Motor neuron (in vitro differentiated cells): ENCODE measurements around the gene TMEM43. TPM values are rescaled to one million over a fixed set of nuclear protein-coding genes. Genes with fewer than 3 reads are reported as not detected.
"Not testable (repeated sequence)": the region's sequence is repeated elsewhere in the genome, so short reads cannot be mapped to it uniquely, and the experiment has no call there.

Experiments used
- ATAC-seq, 8 experiments: fragments of 200-7000 bp; cut with Tn5 transposase; replicated peaks in 6 of 8; 2 replicates each; pipeline ENCODE4 v1.8.0; 2021; ENCODE audit warnings: mild to moderate bottlenecking in 8 of 8, moderate library complexity in 8 of 8
- H3K27ac ChIP-seq, 2 donors: fragments of 250-450 bp; sonication (Bioruptor Pico); 2 replicates each; pipeline ENCODE4 v1.9.0; 2021; ENCODE audit warnings: antibody characterized with exemption in 2 of 2, mild to moderate bottlenecking in 2 of 2, moderate library complexity in 1 of 2
- H3K4me1 ChIP-seq, 2 donors: fragments of 250-450 bp; sonication (Bioruptor Pico); replicated peaks in 1 of 2; 2 replicates each; pipeline ENCODE4 v1.6.1; 2021; ENCODE audit warnings: antibody characterized with exemption in 2 of 2, mild to moderate bottlenecking in 2 of 2, moderate library complexity in 1 of 2
- H3K4me3 ChIP-seq, 5 donors: fragments of 250-450 bp; sonication (Bioruptor Pico); 2 replicates each; pipeline ENCODE4 v1.9.0; 2021; ENCODE audit warnings: antibody characterized with exemption in 5 of 5, mild to moderate bottlenecking in 5 of 5, moderate library complexity in 4 of 5
- WGBS, 10 experiments: fragments of 450-650 bp; shearing (Covaris generic); methylation state at CpG; one replicate each; pipeline ENCODE4 v1.0.0; 2022; 5-methylcytosine and 5-hydroxymethylcytosine counted together
- in situ Hi-C, 9 experiments: fragments of 400-800 bp; cut with MboI; loops; one replicate each; pipeline ENCODE4 v1.15.0; 2021; ENCODE audit warnings: low sequenced_read_pairs in 9 of 9, low pct_unique_long_range_greater_than_20kb in 2 of 9; ENCODE audit not compliant: unreplicated experiment in 9 of 9
- total RNA-seq, 8 experiments: library from RNA; unstranded; fragments of 300-600 nt; gene quantifications; 2 replicates each; pipeline versions ENCODE4 v1.2.3 to v1.2.4, GENCODE V29; 2022

Gene TMEM43
- total RNA-seq, 8 experiments from 2014 or later, result 27.7 to 81.8 (median 48.6) TPM

- no peak for ATAC-seq
- in situ Hi-C loops, result loop anchor here in 1 of 9 experiments (25.0 kb wide), 1 partner anchor 177 kb away; no protein-coding TSS in a partner anchor
- WGBS, 10 experiments, result 90 to 100% (median 99%) methylated on average over 1 to 6 of the region's 7 CpGs; no CpG with 5 or more reads in 2 of the 10 experiments
- Histone ChIP-seq H3K4me3 (no peak overlapping the region), H3K27ac (no peak overlapping the region), H3K4me1 (no peaks in the 10 kb centered on the region)
Measured at GRCh38 chr3:14113965-14114635, 10.8 kb upstream of the TMEM43 start.

DNA sequence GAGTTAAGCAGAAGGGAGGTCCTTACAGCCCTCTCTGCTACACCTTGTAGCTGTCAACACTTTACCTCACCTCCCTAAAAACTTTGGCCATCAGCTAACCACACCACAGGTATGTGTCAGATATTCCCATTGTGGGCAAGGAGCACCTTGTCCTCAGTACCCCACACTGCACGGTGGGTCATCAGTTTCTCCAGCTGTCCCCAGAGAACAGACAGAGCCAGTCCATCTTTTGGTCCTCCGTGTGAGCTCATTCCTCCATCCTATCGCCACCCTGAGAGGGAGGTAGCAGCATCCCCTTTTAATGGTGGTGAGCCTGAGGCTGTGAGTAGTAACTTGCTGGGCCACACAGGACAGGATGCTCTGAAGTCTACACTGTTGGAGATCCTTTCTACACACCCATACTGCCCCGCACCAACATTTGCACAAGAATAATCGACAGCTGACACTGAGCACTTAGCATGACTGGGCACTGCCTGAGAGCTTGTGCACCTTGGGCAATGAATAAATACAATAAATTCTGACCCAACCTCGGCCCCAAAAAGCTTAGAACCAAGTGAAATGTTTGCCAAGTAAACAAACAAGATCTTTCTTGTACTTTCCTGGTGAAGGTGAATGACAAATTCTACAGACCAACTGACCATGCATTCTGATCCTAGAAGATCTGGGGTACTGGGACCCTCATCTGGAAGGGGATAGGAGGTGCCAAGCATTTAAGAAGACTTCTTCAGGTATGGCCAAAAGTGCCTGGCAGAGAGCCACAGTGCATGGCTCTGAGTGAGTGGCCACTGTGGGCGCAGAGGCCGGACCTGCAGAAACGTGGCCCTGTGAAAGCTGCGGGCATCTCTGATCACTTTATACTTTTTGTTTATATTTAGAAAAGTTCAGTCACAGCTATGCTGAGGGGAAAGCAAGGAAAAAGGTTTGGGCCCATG lies 7.1 kb upstream of the TMEM43 start:
- ATAC-seq, result no peak
- Histone ChIP-seq H3K4me3 (no peak overlapping the region), H3K27ac (no peak overlapping the region), H3K4me1 (no peaks in the 10 kb centered on the region)
- WGBS, 10 experiments, result 78 to 100% (median 85%) methylated on average over 1 to 8 of the region's 10 CpGs; no CpG with 5 or more reads in 1 of the 10 experiments
- in situ Hi-C loops, result loop anchor here in 1 of 9 experiments (25.0 kb wide), 1 partner anchor 180 kb away; no protein-coding TSS in a partner anchor

GRCh38 chr3:14118400-14119381 lies 6.2 kb upstream of the TMEM43 start:
- H3K27ac ChIP-seq, result no peak overlapping the region
- H3K4me3 ChIP-seq, result no peak overlapping the region
- in situ Hi-C loops, result loop anchor here in 1 of 9 experiments (25.0 kb wide), 1 partner anchor 181 kb away; no protein-coding TSS in a partner anchor
- WGBS, 10 experiments, result 58 to 86% (median 83%) methylated on average over 1 to 11 of the region's 13 CpGs; no CpG with 5 or more reads in 1 of the 10 experiments
- H3K4me1 ChIP-seq, result peaks cover 4 to 5% of the 10 kb centered on the region in 2 donors
- peak in 2 of 8 experiments; percentile 29 to 85 for ATAC-seq

DNA sequence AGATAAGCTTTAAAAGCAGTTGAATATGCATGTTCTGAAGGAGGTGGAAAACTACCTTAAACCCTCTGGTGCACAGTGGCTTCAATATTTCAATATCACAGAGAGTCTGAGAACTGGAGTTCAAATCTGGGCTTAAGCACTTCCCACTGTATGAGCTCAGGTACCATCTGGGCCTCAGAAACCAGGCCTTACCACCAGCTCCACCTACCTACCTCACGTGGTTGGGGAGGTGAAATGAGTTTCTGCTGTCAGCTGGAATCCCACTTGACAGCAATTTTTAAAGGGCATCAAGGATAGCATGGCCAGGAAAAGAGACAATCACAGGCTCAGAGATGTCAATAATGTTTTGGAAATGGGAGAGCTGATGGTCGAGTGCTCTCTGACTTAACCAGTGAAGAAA lies 5.2 kb upstream of the TMEM43 start:
- no peak for ATAC-seq
- in situ Hi-C loops, result loop anchor here in 1 of 9 experiments (25.0 kb wide), 1 partner anchor 182 kb away; no protein-coding TSS in a partner anchor
- WGBS, 10 experiments, result 71 to 100% (median 86%) methylated on average over 1 to 2 of the region's 2 CpGs; no CpG with 5 or more reads in 5 of the 10 experiments
- no peak overlapping the region for H3K4me3 ChIP-seq
- no peak overlapping the region for H3K27ac ChIP-seq
- H3K4me1 ChIP-seq, result peaks cover 8% of the 10 kb centered on the region in 2 donors

DNA sequence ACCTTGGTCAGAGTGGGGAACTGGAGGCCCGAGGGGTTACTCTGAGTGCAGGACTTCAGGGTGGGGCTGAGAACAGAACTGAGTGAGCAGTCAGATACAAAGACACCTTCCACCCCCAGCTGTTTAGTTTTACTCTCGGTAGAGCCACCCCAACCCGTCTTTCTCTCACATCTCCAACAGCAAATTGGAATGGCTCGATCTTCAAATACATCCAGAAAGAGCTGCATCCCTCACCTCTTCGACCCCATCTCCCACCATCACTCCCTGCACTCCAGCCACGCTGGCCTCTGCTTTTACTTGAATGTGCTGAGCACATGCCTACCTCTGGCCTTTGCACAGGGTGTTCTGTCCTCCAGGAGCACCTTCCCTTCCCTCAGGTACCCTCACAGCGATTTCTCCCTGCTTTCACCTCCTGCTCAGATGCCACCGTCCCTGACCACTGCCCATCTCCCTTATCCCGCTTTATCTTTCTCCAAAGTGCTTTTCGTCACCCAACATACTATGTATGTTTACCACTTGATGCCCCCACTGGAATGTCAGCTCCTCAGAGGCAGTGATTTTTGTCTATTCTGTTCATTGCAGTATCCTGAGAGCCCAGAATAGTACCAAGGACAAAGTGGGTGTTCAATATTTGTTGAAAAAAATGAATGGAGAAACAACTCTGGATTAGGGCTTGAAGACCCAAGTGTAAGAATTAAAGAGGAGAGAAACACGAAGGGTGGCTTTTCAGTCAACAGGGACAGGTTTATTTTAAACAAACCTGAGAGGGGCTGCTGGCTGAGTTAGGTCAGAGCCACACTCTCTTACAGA lies 4.5 kb upstream of the TMEM43 start:
- in situ Hi-C loops, result loop anchor here in 1 of 9 experiments (25.0 kb wide), 1 partner anchor 183 kb away; no protein-coding TSS in a partner anchor
- Histone ChIP-seq H3K4me1 (peaks cover 8% of the 10 kb centered on the region in 2 donors), H3K27ac (no peak overlapping the region), H3K4me3 (no peak overlapping the region)
- WGBS, 10 experiments, result 88 to 100% (median 98%) methylated on average over 1 to 6 of the region's 11 CpGs; no CpG with 5 or more reads in 2 of the 10 experiments
- no peak for ATAC-seq

DNA sequence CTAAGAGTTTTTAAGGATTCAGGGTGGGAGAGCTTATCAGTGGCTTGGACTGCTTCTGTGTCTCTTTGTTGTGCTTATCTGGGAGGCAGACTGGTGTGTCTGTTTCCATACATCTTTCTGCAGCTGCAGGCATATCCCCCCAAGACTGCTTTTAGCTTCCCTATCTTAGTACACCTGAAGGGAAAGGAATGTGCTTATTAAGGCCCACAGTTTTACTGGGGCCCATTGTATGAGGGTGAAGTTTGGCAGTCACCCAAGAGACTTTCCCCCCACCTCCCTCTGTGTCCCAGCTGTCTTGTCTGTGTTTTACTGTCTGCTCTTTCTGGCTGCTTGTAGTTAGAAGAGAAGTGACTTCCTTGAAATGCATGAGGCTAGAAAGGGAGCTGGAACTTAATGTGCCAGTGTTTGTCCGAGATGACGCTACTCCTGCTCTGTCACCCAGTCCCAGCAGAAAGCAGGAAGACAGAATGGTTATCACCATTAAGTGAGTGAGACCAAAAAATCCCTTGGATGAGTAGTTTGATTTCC lies 3.9 kb upstream of the TMEM43 start:
- in situ Hi-C loops, result loop anchor here in 1 of 9 experiments (25.0 kb wide), 1 partner anchor 184 kb away; no protein-coding TSS in a partner anchor
- not testable (repeated sequence) for H3K4me3 ChIP-seq
- WGBS, 10 experiments, result 93 to 100% (median 100%) methylated on average over 2 of the region's 2 CpGs; no CpG with 5 or more reads in 7 of the 10 experiments

DNA sequence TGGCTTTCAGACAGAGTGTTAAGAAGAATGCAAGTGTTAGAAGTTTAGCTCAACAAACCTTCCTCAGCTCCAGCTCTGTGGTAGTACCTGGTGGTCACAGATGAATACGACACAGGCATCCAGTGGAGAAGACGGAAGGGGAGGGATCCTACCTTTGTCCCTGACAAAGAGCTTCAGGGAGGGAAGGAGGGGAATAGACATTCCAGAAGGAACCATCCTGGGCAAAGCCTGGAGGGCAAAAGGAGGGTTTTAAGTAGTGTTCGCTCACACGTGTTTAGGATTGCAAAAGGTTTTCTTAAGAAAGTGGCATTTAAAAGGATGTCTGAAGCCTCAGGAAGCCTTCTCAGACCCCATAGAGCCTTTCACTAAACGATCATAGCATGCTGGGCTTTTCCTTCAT lies 3.0 kb upstream of the TMEM43 start:
- in situ Hi-C loops, result loop anchor here in 1 of 9 experiments (25.0 kb wide), 1 partner anchor 185 kb away; no protein-coding TSS in a partner anchor
- 62 to 100% (median 83%) methylated on average over 1 to 5 of the region's 5 CpGs; no CpG with 5 or more reads in 1 of the 10 experiments for WGBS, 10 experiments
- no peak for ATAC-seq
- Histone ChIP-seq H3K4me1 (peaks cover 12 to 16% of the 10 kb centered on the region in 2 donors), H3K27ac (no peak overlapping the region), H3K4me3 (no peak overlapping the region)

More for the DNA sequence above, 3.9 kb upstream of the TMEM43 start:
- not testable (repeated sequence) for ATAC-seq, H3K4me1 ChIP-seq, H3K27ac ChIP-seq

GRCh38 chr3:14122301-14122700 lies 2.6 kb upstream of the TMEM43 start:
- peaks cover 12 to 16% of the 10 kb centered on the region in 2 donors for H3K4me1 ChIP-seq
- no peak overlapping the region for H3K27ac ChIP-seq
- in situ Hi-C loops, result loop anchor here in 1 of 9 experiments (25.0 kb wide), 1 partner anchor 185 kb away; no protein-coding TSS in a partner anchor
- ATAC-seq, result no peak
- WGBS, 10 experiments, result 67 to 100% (median 83%) methylated on average over 1 to 3 of the region's 3 CpGs; no CpG with 5 or more reads in 2 of the 10 experiments
- no peak overlapping the region for H3K4me3 ChIP-seq

DNA sequence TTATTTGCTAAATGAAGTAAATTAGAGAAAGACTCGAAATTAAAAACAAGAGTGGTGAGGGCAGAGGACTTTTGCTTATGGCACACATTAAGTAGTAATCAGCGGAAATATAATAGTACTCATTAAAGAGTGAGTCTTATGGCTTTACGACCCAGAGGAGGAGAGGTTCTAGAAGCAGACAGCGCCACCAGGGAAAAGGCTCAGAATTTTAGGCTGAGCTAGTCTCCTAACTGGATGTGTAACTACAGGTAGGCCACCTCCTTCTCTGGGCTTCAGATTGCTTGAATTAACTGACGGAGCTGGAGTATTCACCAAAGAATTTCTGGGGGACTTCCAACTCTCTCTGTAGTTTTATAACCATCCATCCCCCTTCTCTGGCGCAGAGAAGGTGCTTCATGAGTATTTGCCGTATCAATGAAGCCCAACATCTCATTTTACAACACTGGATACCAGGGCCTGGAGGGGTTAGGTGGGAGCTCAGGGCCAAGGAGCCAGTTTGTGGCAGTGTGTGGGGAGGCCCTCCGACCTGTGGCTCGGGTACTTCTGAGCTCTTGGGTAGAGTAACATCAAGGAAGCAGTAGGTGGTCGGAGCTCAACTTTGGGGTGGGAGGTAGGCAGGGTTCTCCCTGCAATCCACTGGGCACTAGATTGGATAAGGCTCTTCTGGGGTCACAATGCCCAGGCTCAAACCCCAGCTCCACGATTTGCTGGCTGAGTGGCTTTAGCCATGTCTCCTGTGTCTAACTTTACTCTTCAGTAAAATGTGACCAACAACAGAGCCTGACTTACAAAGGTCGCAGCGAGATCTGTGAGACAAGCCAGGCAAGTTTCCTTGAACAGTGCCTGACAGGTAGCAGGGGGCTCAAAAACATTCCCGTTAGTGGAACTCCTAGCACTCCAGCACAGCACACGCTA lies 1.3 kb upstream of the TMEM43 start:
- Histone ChIP-seq H3K4me3 (peak overlapping the region; percentile 53 to 89 (median 65)), H3K4me1 (peaks cover 12 to 16% of the 10 kb centered on the region in 2 donors), H3K27ac (no peak overlapping the region)
- WGBS, 10 experiments, result 41 to 90% (median 63%) methylated on average over 3 to 13 of the region's 15 CpGs; no CpG with 5 or more reads in 1 of the 10 experiments
- no peak for ATAC-seq
- in situ Hi-C loops, result loop anchor here in 1 of 9 experiments (25.0 kb wide), 1 partner anchor 186 kb away; no protein-coding TSS in a partner anchor

DNA sequence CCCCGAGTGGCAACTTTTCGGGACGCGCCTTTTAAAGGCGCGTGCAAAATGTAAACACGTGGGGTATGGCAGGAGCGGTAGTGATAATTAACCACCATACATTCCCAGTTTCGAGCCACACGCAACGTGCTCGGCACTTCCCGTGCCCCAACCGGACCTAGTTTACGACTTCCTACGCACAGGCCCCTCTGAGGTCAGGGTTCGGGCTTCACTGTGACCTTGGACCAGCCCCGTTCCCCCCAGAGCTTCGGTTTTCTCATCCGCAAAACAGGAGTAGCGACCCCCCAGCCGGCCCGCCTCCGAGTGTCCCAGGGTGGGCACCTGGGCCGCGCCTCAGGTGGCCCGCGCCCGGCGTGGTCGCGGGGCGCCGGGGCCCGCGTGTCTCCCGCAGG lies 633 bp upstream of the TMEM43 start:
- peak overlapping the region; percentile 8 to 36 for H3K27ac ChIP-seq

More for the DNA sequence above, 633 bp upstream of the TMEM43 start:
- peaks cover 12 to 16% of the 10 kb centered on the region in 2 donors for H3K4me1 ChIP-seq
- H3K4me3 ChIP-seq, result peak overlapping the region; percentile 53 to 89 (median 65)
- peak in 7 of 8 experiments; percentile 1 to 17 (median 8) for ATAC-seq
- WGBS, 10 experiments, result 0 to 4% (median 3%) methylated on average over 1 to 13 of the region's 37 CpGs; no CpG with 5 or more reads in 7 of the 10 experiments
- in situ Hi-C loops, result loop anchor here in 1 of 9 experiments (25.0 kb wide), 1 partner anchor 187 kb away; no protein-coding TSS in a partner anchor
